Measurements from ENCODE around the gene SSX1.
"Not testable (repeated sequence)": the region's sequence is repeated elsewhere in the genome, so short reads cannot be mapped to it uniquely, and the experiment has no call there.

SSX1 gene, protein sequence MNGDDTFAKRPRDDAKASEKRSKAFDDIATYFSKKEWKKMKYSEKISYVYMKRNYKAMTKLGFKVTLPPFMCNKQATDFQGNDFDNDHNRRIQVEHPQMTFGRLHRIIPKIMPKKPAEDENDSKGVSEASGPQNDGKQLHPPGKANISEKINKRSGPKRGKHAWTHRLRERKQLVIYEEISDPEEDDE

DNA sequence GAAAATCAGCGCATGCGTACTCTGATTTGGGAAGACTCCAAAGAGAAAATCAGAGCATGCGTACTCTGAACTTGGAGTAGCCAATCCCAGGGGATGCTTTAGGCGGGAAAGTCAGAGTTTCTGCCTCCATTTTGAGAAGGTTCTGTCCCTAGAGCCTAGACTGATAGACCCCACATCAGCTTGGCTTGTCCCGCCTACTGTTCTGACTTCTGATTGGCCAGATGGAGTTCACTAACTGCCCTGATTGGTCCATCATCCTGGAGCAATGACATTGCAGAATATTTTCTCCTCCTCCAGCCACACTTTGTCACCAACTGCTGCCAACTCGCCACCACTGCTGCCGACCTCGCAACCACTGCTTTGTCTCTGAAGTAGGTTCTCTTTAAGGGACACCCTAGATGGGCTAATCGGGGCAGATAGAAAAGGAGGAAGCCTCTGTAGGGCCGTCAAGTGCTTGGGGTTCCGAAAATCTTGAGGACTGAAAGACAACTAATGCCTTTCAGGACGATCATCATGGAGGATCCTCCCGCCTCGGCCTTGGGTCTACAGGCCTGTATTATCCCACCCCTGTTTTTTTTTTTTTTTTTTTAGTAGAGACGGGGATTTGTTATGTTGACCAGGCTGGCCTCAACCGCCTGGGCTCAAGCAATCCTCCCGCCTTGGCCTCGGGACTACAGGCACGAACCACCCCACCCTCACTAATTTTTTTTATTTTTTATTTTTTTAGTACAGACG, at the start of gene SSX1:
Gene SSX1 (plus strand): TSS at position 331 of the 735 bp plus-strand sequence. CDS start 1,850 bp downstream, outside the sequence.
- DNase-seq (ENCODE audit: low spot score), result not testable (repeated sequence)

DNA sequence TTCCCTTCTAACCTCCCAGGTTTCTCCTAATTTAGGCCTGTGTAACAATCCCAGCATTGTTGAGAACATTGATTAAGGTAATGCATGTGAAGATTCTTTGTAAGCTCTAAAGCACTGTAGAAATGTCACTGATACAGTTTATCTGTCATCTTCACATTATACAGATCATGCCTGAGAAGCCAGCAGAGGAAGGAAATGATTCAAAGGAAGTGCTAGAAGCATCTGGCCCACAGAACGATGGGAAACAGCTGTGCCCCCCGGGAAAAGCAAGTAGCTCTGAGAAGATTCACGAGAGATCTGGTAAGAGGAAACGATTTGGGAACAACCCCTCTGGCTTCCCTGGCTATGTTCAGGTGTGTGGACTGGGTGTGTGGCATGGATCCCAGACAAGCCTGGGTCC, 40.9 kb upstream of the SSX1 start:
- not testable (repeated sequence) for DNase-seq (ENCODE audit: low spot score)

DNA sequence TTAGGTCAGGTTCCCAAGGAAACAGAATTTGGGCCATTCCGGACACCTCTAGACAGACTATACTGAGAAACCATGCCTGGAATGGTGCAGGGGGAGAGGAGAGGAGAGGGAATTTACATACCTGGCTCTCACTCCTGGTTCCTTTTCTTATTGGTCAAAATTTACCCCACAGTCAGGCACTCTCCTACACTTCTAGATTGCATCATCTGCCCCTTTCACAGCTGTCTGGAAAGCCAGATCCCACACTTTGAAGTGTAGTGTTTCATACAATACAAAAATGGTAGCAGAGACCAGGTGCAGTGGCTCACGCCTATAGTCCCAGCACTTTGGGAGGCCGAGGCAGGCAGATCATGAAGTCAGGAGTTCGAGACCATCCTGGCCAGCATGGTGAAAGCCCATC, 31.0 kb upstream of the SSX1 start:
- peak; percentile 0 for DNase-seq (ENCODE audit: low spot score)

DNA sequence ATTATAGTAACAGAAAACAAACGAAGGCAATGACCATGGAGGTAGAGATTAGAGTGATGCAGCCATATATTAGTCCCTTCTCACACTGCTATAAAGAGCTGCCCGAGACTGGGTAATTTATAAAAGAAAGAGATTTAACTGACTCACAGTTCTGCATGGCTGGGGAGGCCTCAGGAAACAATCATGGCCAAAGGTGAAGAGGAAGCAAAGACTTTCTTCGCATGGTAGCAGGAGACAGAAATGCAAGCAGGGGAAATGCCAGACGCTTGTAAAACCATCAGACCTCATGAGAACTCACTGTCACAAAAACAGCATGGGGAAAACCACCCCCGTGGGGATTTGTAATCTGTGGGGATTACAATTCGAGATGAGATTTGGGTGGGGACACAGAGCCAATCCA, 2.2 kb upstream of the SSX1 start:
- DNase-seq (ENCODE audit: low spot score), result not testable (repeated sequence)

DNA sequence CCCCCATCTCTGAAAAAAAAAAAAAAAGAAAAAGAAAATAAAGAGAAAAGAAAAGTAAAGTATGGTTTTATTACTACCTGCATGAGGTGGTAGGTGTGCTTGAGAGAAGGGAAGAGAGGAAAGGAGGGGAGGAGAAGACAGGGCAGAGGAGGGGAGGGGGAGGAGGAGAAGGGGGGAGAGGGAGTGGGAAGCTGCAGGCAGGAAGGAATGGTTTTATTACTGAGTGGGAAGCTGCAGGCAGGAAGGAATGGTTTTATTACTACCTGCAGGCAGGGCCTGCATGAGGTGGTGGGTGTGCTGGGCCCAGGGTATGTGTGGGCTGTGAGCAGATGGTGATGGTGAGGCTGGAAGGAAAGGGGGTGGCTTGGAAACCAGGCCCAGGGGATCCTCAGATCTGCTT, 19.2 kb downstream of the SSX1 start:
- not testable (repeated sequence) for DNase-seq (ENCODE audit: low spot score)

DNA sequence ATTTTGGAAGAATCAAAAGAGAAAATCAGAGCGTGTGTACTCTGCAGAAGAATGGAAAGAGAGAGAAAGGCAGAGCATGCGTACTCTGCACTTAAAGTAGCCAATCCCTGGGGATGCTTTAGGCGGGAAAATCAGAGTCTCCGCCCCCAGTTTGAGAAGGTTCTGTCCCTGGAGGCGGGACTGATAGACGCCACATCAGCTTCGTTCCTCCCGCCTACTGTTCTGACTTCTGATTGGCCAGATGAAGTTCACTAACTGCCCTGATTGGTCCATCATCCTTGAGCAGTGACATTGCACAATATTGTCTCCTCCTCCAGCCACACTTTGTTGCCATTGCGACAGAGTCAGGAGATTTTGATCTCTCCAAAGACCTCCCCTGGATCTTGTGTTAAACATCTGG, 23.8 kb downstream of the SSX1 start:
- peak; percentile 1 for DNase-seq (ENCODE audit: low spot score)

DNA sequence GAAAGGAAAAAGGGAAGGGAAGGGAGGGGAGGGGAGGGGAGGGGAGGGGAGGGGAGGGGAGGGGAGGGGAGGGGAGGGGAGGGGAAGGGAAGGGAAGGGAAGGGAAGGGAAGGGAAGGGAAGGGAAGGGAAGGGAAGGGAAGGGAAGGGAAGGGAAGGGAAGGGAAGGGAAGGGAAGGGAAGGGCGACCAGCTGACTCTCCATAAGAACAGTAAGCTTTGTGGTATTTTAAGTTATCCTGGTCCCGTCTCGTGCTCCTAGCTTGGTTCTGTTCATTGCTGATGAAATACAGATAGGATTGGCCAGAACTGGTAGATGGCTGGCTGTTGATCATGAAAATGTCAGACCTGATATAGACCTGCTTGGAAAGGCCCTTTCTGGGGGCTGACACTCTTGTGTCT, 25.5 kb downstream of the SSX1 start:
- DNase-seq (ENCODE audit: low spot score), result not testable (repeated sequence)

DNA sequence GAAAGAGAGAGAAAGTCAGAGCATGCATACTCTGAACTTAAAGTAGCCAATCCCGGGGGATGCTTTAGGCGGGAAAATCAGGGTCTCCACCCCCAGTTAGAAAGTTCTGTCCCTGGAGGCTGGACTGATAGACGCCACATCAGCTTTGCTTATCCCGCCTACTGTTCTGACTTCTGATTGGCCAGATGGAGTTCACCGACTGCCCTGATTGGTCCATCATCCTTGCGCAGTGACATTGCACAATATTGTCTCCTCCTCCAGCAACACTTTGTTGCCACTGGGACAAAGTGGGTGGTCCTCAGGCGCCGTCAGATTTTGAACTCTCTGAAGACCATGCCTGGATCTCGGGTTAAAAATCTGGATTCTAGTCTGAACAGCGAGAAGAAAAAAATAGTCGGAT, 51.0 kb downstream of the SSX1 start:
- no peak for DNase-seq (ENCODE audit: low spot score)

DNA sequence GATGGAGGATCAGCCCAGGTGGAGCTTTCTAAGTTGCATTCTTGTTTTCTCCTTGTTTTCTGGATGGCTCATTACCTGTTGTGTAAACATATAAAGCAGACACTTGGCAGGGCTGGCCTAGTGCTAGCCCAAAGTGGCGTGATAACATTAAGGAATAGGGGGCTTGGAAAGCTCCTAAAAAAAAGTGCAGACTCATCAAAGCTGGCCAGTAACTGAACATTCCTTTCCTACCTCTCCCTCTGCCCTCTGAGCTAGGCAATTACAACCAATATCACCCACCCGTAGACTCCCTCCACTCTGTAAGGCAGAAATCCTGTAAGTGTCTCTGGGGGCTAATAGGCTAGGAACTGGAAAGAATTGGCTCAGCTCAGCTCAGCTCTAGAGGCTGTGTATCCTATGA, 58.8 kb downstream of the SSX1 start:
- DNase-seq (ENCODE audit: low spot score), result not testable (repeated sequence)

All from SW480 (cell line).